ENCODE results near the gene ZNF678. TPM values are rescaled to one million over a fixed set of nuclear protein-coding genes. Genes with fewer than 3 reads are reported as not detected.

Gene ZNF678
- total RNA-seq, 1 donor from 2014 or later: 2.3 TPM

DNA sequence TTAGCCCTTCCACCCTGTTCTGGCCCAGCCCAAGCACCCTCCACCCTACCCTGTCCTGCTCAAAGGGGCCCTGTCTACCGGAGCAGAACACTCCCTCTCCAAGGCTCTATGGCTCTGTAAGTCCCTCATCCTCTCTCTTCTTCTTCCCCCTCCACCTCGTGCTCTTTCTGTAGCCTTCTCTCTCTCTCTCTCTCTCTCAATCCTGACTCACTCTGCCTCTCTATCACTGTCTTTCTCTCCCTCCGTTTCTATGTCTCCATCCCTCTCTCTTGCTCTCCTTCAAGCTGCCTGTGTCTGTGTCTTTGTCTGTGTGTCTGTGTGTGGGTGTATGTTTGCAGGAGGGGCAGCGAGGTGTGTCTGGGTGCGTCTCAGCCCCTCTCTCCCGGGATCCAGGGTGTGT lies 1.3 kb upstream of the ZNF678 start:
- Histone ChIP-seq H3K9me3 (replicated peaks) (no peaks in the 10 kb centered on the region), H3K4me1 (peaks cover 24% of the 10 kb centered on the region), H3K4me3 (no peak overlapping the region), H3K36me3 (no peaks in the 10 kb centered on the region), H3K27ac (replicated peaks) (no peak overlapping the region), H3K27me3 (ENCODE audit: low read depth) (peaks cover 54% of the 10 kb centered on the region)
- DNase-seq: no peak
- intact Hi-C loops (cut with micrococcal nuclease): no loop called here
- TF ChIP-seq, protein P1, sequence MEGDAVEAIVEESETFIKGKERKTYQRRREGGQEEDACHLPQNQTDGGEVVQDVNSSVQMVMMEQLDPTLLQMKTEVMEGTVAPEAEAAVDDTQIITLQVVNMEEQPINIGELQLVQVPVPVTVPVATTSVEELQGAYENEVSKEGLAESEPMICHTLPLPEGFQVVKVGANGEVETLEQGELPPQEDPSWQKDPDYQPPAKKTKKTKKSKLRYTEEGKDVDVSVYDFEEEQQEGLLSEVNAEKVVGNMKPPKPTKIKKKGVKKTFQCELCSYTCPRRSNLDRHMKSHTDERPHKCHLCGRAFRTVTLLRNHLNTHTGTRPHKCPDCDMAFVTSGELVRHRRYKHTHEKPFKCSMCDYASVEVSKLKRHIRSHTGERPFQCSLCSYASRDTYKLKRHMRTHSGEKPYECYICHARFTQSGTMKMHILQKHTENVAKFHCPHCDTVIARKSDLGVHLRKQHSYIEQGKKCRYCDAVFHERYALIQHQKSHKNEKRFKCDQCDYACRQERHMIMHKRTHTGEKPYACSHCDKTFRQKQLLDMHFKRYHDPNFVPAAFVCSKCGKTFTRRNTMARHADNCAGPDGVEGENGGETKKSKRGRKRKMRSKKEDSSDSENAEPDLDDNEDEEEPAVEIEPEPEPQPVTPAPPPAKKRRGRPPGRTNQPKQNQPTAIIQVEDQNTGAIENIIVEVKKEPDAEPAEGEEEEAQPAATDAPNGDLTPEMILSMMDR (IDR thresholded peaks at IDR 0.05; ENCODE audit: borderline replicate concordance): no peak

DNA sequence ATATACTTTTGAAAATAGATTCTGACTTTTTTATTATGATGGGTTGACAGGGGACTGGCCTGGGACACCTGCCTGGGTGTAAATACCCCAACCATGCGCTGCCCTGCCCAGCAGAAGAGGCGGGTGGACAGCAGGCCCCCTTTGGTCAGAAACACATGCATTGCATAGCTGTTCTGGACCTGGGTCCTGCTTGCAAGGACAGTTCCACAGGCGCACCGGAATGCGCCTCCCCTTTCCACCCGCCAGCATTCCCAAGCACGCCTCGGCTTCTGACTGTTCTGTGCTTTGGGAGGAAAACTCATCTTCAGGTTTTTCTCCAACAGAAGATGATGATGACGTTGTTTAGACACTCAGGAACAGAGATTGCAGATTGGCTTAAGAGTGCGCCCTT lies 428 bp upstream of the ZNF678 start:
- Histone ChIP-seq H3K4me1 (peaks cover 24% of the 10 kb centered on the region), H3K27ac (replicated peaks) (peak overlapping the region; percentile 90), H3K27me3 (ENCODE audit: low read depth) (peaks cover 45% of the 10 kb centered on the region), H3K36me3 (no peaks in the 10 kb centered on the region), H3K9me3 (replicated peaks) (no peaks in the 10 kb centered on the region), H3K4me3 (peak overlapping the region; percentile 77)
- TF ChIP-seq, protein P1 (IDR thresholded peaks at IDR 0.05; ENCODE audit: borderline replicate concordance): no peak
- no peak for DNase-seq
- intact Hi-C loops (cut with micrococcal nuclease): no loop called here

DNA sequence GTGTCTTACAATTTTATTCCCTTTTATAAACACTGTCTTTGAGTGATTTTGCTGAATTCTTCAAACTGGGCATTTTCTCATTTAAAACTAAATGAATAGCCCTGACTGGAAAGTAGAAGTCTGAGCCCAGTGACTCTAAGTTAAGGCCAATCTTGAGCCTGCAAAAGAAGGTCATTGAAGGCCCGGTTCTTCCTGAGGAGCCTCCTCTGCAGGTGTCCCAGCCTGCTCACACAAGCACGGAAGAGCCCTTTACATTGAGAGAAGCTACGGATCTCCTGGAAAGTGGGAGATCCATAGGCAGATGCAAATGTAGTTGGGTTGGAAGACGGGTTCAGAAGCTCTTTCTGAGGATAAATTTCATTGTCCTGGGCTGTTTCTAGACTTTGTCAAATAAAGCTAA lies 3.9 kb downstream of the ZNF678 start:
- Histone ChIP-seq H3K27me3 (ENCODE audit: low read depth) (peaks cover 2% of the 10 kb centered on the region), H3K4me3 (no peak overlapping the region), H3K9me3 (replicated peaks) (no peaks in the 10 kb centered on the region), H3K27ac (replicated peaks) (no peak overlapping the region), H3K36me3 (no peaks in the 10 kb centered on the region), H3K4me1 (peaks cover 13% of the 10 kb centered on the region)
- TF ChIP-seq, protein P1 (IDR thresholded peaks at IDR 0.05; ENCODE audit: borderline replicate concordance): no peak
- intact Hi-C loops (cut with micrococcal nuclease): no loop called here
- DNase-seq: no peak

DNA sequence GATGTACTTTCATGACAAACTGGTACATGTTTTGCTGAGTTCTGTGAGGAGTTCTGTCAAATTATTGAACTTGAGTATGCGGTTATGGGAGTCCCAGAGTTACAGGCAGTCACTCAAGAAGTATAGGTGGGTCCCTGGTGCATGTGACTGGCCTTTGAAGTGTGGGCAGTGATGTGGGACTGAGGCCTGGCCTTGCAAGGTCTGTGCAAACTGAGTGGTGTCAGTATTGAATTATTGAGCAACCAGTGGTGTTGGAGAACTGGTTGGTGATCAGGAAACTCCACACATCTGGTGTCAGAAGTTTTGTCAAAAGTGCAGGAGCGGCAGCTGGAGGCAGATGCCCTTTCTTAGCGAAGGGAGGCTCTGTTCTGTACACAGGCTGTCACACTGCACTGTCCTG lies 5.2 kb downstream of the ZNF678 start:
- DNase-seq: no peak
- Histone ChIP-seq H3K36me3 (no peaks in the 10 kb centered on the region), H3K9me3 (replicated peaks) (no peaks in the 10 kb centered on the region), H3K4me1 (peaks cover 24% of the 10 kb centered on the region), H3K27me3 (ENCODE audit: low read depth) (no peaks in the 10 kb centered on the region), H3K4me3 (no peak overlapping the region), H3K27ac (replicated peaks) (no peak overlapping the region)
- TF ChIP-seq, protein P1 (IDR thresholded peaks at IDR 0.05; ENCODE audit: borderline replicate concordance): no peak
- intact Hi-C loops (cut with micrococcal nuclease): no loop called here

DNA sequence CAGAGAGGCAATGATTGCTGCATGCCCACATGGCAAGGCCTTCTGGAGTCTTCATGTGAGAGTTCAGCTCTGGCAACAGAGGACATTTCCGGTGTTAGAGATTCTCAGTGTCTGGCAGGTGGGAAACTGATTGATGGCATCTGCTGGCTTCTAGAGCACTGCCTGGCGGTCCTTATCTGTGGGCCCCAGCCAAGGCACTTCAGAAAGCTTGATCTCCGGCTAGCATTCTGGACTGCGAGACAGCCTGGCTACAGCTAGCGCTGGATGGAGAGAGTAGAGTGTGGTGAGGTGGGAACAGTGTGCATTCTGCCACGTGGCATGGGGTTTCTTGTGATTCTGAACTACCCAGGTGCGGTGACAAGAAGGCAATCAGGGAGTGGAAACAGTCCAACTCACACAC lies 9.4 kb downstream of the ZNF678 start:
- intact Hi-C loops (cut with micrococcal nuclease): no loop called here
- Histone ChIP-seq H3K9me3 (replicated peaks) (peaks cover 22% of the 10 kb centered on the region), H3K27me3 (ENCODE audit: low read depth) (no peaks in the 10 kb centered on the region), H3K4me3 (no peak overlapping the region), H3K4me1 (peaks cover 12% of the 10 kb centered on the region), H3K27ac (replicated peaks) (no peak overlapping the region), H3K36me3 (no peaks in the 10 kb centered on the region)
- DNase-seq: no peak
- TF ChIP-seq, protein P1 (IDR thresholded peaks at IDR 0.05; ENCODE audit: borderline replicate concordance): no peak

DNA sequence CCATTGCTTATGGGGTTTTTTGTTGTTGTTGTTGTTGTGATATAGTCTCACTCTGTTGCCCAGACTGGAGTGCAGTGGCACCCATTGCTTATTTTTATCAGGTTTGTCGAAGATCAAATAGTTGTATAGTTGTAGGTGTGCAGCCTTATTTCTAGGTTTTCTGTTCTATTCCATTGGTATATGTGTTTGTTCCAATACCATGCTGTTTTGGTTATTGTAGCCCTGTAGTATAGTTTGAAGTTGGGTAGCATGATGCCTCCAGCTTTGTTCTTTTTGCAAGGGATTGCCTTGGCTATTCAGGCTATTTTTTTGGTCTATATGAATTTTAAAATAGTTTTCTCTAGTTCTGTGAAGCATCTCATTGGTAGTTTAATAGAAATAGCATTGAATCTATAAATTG lies 11.6 kb downstream of the ZNF678 start:
- intact Hi-C loops (cut with micrococcal nuclease): no loop called here
- TF ChIP-seq, protein P1 (IDR thresholded peaks at IDR 0.05; ENCODE audit: borderline replicate concordance): no peak
- Histone ChIP-seq H3K4me3 (no peak overlapping the region), H3K36me3 (no peaks in the 10 kb centered on the region), H3K4me1 (peaks cover 12% of the 10 kb centered on the region), H3K9me3 (replicated peaks) (peaks cover 23% of the 10 kb centered on the region), H3K27me3 (ENCODE audit: low read depth) (no peaks in the 10 kb centered on the region), H3K27ac (replicated peaks) (no peak overlapping the region)
- no peak for DNase-seq

Data from left ventricle myocardium inferior (tissue), 1 donor.